BE2C (cell line): ENCODE data around the gene LEPR.
"Not testable (repeated sequence)": the region's sequence is repeated elsewhere in the genome, so short reads cannot be mapped to it uniquely, and the experiment has no call there.

Experiments used
- DNase-seq: peaks from one replicate; pipeline ENCODE4 v3.0.0-alpha.2; 2020
- H3K27me3 ChIP-seq: fragments of 250-450 bp; sonication (Bioruptor Pico); 2 replicates; pipeline ENCODE4 v1.5.1; 2020; ENCODE audit warnings: mild to moderate bottlenecking
- H3K36me3 ChIP-seq: fragments of 250-450 bp; sonication (Bioruptor Pico); 2 replicates; pipeline ENCODE4 v1.5.1; 2020; ENCODE audit warnings: mild to moderate bottlenecking
- H3K4me1 ChIP-seq: fragments of 250-450 bp; sonication (Bioruptor Pico); 2 replicates; pipeline ENCODE4 v1.5.1; 2020
- H3K4me3 ChIP-seq: 2 replicates; pipeline ENCODE4 v1.5.1; 2011; ENCODE audit warnings: low read depth, low read length
- H3K9me3 ChIP-seq: fragments of 250-450 bp; sonication (Bioruptor Pico); 2 replicates; pipeline ENCODE4 v1.5.1; 2020
- CTCF ChIP-seq: IDR thresholded peaks from 2 replicates; pipeline ENCODE4 v1.5.1; 2012; ENCODE audit warnings: mild to moderate bottlenecking, low read depth, low read length

Gene LEPR

GRCh38 chr1:65458730-65459396, 38.4 kb downstream of the LEPR start:
- H3K36me3 ChIP-seq, result no peaks in the 10 kb centered on the region
- TF ChIP-seq CTCF, result no peak
- H3K4me3 ChIP-seq, result no peak overlapping the region
- DNase-seq, result no peak
- no peaks in the 10 kb centered on the region for H3K9me3 ChIP-seq
- H3K4me1 ChIP-seq, result no peaks in the 10 kb centered on the region
- H3K27me3 ChIP-seq, result no peaks in the 10 kb centered on the region

DNA sequence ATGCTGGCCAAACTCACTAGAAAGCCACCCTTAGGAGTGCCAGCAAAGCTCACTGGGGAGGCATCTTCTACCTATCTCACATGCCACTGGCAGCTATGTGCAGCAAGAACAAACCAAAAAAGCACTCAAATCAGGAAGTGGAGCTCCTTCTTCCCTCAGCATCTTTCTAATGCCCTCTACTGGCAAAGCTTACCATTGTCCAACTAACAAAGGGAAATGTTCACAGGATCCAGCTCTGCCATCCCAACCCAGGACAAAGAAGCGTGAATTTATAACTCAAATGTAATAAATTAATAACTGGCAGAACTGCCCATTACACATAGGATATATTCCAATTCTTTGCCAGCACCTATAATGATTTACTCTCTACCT, 38.9 kb downstream of the LEPR start:
- H3K4me3 ChIP-seq, result no peak overlapping the region
- no peak for DNase-seq
- H3K27me3 ChIP-seq, result no peaks in the 10 kb centered on the region
- no peaks in the 10 kb centered on the region for H3K36me3 ChIP-seq
- peak; percentile 58 for TF ChIP-seq CTCF
- H3K4me1 ChIP-seq, result no peaks in the 10 kb centered on the region
- no peaks in the 10 kb centered on the region for H3K9me3 ChIP-seq

DNA sequence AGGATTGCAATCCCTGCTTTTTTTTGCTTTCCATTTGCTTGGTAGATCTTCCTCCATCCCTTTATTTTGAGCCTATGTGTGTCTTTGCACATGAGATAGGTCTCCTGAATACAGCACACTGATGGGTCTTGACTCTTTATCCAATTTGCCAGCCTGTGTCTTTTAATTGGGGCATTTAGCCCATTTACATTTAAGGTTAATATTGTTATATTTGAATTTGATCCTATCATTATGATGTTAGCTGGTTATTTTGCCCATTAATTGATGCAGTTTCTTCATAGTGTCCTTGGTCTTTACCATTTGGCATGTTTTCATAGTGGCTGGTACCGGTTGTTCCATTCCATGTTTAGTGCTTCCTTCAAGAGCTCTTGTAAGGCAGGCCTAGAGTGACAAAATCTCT, 45.4 kb downstream of the LEPR start:
- H3K27me3 ChIP-seq, H3K36me3 ChIP-seq, H3K9me3 ChIP-seq, DNase-seq, H3K4me3 ChIP-seq, H3K4me1 ChIP-seq: not testable (repeated sequence)

GRCh38 chr1:65467536-65467935, 47.1 kb downstream of the LEPR start:
- H3K36me3 ChIP-seq, result no peaks in the 10 kb centered on the region
- no peak overlapping the region for H3K4me3 ChIP-seq
- no peak for DNase-seq
- TF ChIP-seq CTCF, result no peak
- H3K9me3 ChIP-seq, result no peaks in the 10 kb centered on the region
- no peaks in the 10 kb centered on the region for H3K27me3 ChIP-seq
- no peaks in the 10 kb centered on the region for H3K4me1 ChIP-seq

DNA sequence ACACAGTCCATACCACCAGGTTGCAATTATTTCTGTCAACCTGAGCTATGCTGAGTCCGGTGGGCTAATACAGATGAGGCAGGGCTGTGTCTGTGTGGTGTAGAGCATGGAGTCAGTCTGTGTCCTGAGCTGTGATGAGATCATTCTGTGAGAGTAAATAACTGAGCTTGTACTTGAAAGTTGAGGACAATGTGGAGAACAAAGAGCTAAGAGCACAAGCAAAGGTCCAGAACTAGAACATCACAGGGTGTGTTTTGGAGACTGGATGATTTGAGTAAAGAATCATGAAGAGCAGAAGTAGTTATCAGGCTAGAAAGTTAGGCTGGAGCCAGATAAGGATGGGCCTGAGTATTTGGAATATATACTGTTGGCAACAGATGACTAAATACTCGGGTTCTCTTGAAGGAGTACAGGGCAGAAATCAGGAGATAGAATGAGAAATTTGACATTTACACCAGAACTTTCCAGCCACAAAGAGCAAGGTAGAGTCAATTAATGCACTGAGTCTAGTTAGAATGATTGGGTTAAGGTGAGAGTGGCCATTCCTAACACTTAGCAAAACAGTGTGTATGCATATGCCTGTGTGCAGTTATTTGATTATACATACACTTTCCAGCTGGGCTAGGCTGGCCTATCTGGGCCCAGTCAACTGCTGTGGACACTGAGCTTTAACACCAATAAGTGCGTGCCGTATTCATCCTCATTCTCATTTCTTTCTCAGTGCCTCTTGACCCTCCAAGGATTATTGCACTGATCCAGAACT, 48.8 kb downstream of the LEPR start:
- no peaks in the 10 kb centered on the region for H3K4me1 ChIP-seq
- H3K27me3 ChIP-seq, result no peaks in the 10 kb centered on the region
- no peak for DNase-seq
- no peaks in the 10 kb centered on the region for H3K36me3 ChIP-seq
- no peaks in the 10 kb centered on the region for H3K9me3 ChIP-seq
- no peak overlapping the region for H3K4me3 ChIP-seq
- TF ChIP-seq CTCF, result no peak

- Histone ChIP-seq H3K4me1 (no peaks in the 10 kb centered on the region), H3K4me3 (no peak overlapping the region), H3K36me3 (no peaks in the 10 kb centered on the region), H3K9me3 (no peaks in the 10 kb centered on the region), H3K27me3 (no peaks in the 10 kb centered on the region)
- no peak for DNase-seq
- TF ChIP-seq CTCF, result no peak
Observed at GRCh38 chr1:65469889-65470340, 49.4 kb downstream of the LEPR start.
